WTC11 (cell line): Measurements from ENCODE around the gene CCL2.

Experiments used
- NFE2L1 ChIP-seq: sonication (generic); formaldehyde crosslinking; IDR thresholded peaks from 2 replicates; pipeline ENCODE4 v1.8.1; 2023; ENCODE audit warnings: missing genetic modification reagents
- NR2C2 ChIP-seq: sonication (generic); formaldehyde crosslinking; IDR thresholded peaks from 2 replicates; pipeline ENCODE4 v1.8.0; 2022; ENCODE audit warnings: mild to moderate bottlenecking, missing genetic modification reagents
- TF ChIP-seq, protein P1 (sequence below): fragments of 200-600 bp; IDR thresholded peaks from 2 replicates; pipeline ENCODE4 v1.8.0; 2022; ENCODE audit warnings: antibody characterized with exemption
- TF ChIP-seq, protein P2 (sequence below): sonication (generic); formaldehyde crosslinking; conservative IDR thresholded peaks from 2 replicates; pipeline ENCODE4 v1.8.1; 2022; ENCODE audit warnings: mild to moderate bottlenecking, missing genetic modification reagents
- TF ChIP-seq, protein P3 (sequence below): sonication (generic); formaldehyde crosslinking; IDR thresholded peaks from 2 replicates; pipeline ENCODE4 v1.8.0; 2022; ENCODE audit warnings: mild to moderate bottlenecking, missing genetic modification reagents
- TF ChIP-seq, protein P4 (sequence below): fragments of 250-450 bp; sonication (Bioruptor Pico); conservative IDR thresholded peaks from 2 replicates; pipeline ENCODE4 v1.9.0; 2021; ENCODE audit warnings: mild to moderate bottlenecking
- TF ChIP-seq, protein P5 (sequence below): sonication (generic); formaldehyde crosslinking; IDR thresholded peaks from 2 replicates; pipeline ENCODE4 v1.8.1; 2022; ENCODE audit warnings: missing genetic modification reagents, borderline replicate concordance

DNA sequence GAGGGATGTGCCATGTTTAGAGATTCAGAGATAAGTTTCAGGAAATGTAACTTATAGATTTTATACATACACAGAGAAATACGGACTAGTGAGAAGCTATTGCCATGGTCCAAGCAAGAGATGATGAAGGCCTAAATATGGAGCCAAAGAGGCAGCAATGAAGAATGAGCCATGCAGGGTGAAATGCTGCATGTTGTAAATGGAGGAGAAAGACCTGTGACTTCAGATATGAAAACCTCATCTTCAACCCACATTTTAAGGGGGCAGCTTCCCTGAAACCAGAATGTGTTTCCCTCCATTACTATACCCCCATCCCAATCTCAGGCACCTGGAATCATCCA, 2.9 kb downstream of the CCL2 start:
- TF ChIP-seq, protein P1, sequence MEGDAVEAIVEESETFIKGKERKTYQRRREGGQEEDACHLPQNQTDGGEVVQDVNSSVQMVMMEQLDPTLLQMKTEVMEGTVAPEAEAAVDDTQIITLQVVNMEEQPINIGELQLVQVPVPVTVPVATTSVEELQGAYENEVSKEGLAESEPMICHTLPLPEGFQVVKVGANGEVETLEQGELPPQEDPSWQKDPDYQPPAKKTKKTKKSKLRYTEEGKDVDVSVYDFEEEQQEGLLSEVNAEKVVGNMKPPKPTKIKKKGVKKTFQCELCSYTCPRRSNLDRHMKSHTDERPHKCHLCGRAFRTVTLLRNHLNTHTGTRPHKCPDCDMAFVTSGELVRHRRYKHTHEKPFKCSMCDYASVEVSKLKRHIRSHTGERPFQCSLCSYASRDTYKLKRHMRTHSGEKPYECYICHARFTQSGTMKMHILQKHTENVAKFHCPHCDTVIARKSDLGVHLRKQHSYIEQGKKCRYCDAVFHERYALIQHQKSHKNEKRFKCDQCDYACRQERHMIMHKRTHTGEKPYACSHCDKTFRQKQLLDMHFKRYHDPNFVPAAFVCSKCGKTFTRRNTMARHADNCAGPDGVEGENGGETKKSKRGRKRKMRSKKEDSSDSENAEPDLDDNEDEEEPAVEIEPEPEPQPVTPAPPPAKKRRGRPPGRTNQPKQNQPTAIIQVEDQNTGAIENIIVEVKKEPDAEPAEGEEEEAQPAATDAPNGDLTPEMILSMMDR: no peak
- TF ChIP-seq, protein P2, sequence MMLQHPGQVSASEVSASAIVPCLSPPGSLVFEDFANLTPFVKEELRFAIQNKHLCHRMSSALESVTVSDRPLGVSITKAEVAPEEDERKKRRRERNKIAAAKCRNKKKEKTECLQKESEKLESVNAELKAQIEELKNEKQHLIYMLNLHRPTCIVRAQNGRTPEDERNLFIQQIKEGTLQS: no peak
- TF ChIP-seq, protein P3, sequence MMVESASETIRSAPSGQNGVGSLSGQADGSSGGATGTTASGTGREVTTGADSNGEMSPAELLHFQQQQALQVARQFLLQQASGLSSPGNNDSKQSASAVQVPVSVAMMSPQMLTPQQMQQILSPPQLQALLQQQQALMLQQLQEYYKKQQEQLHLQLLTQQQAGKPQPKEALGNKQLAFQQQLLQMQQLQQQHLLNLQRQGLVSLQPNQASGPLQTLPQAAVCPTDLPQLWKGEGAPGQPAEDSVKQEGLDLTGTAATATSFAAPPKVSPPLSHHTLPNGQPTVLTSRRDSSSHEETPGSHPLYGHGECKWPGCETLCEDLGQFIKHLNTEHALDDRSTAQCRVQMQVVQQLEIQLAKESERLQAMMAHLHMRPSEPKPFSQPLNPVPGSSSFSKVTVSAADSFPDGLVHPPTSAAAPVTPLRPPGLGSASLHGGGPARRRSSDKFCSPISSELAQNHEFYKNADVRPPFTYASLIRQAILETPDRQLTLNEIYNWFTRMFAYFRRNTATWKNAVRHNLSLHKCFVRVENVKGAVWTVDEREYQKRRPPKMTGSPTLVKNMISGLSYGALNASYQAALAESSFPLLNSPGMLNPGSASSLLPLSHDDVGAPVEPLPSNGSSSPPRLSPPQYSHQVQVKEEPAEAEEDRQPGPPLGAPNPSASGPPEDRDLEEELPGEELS: no peak
- TF ChIP-seq, protein P4, sequence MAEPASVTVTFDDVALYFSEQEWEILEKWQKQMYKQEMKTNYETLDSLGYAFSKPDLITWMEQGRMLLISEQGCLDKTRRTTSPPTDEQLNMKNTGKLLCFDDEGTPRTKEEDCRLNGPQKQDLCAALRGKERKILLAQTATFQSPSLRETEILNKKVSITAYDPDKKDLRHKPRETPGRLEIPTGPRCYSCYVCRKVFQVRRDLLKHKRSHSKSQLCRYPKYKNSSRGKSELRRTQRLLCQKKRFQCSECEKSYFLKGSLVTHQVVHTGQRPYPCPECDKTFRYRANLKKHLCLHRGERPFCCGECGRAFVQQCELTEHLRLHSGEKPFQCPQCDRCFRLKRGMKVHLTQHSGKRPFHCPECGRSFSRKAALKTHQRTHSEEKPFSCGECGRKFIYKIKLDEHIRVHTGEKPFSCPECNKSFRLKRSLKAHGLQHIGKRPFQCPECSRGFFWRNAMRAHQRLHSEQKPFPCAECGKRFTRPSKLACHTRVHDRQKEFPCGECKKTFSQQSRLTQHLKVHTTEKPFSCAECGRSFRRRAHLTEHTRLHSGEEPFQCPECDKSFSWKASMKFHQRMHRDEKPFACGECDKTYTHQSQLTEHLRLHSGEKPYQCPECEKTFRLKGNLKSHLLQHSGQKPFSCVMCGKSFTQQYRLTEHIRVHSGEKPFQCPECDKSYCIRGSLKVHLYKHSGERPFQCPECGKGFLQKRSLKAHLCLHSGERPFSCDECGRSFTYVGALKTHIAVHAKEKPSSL (CRISPR knock-in tag): no peak
- TF ChIP-seq, protein P5, sequence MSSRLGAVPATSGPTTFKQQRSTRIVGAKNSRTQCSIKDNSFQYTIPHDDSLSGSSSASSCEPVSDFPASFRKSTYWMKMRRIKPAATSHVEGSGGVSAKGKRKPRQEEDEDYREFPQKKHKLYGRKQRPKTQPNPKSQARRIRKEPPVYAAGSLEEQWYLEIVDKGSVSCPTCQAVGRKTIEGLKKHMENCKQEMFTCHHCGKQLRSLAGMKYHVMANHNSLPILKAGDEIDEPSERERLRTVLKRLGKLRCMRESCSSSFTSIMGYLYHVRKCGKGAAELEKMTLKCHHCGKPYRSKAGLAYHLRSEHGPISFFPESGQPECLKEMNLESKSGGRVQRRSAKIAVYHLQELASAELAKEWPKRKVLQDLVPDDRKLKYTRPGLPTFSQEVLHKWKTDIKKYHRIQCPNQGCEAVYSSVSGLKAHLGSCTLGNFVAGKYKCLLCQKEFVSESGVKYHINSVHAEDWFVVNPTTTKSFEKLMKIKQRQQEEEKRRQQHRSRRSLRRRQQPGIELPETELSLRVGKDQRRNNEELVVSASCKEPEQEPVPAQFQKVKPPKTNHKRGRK (CRISPR knock-in tag): no peak
- TF ChIP-seq NR2C2 (CRISPR knock-in tag) (no peak), NFE2L1 (CRISPR knock-in tag) (no peak)
